Lower leg skin (tissue), 3 donors: ENCODE measurements around the gene TBX18.

Experiments
- CTCF ChIP-seq, 3 donors: fragments of 450-650 bp; IDR thresholded peaks; one replicate each; pipeline ENCODE4 v1.5.1; 2016; ENCODE audit warnings: antibody characterized with exemption in 3 of 3, mild to moderate bottlenecking in 3 of 3, moderate library complexity in 2 of 3
- POLR2A ChIP-seq, 2 donors: fragments of 450-650 bp; IDR thresholded peaks; one replicate each; pipeline ENCODE4 v1.6.1; 2016 to 2017; ENCODE audit warnings: antibody characterized with exemption in 2 of 2, mild to moderate bottlenecking in 1 of 2, moderate library complexity in 1 of 2

- TF ChIP-seq CTCF (IDR thresholded peaks at IDR 0.05): no peak
- TF ChIP-seq POLR2A (IDR thresholded peaks at IDR 0.05): no peak
These were observed 45.2 kb downstream of the TBX18 start for GRCh38 chr6:84719152-84719551.
